ENCODE measurements around the gene JAK1. TPM values are rescaled to one million over a fixed set of nuclear protein-coding genes. Genes with fewer than 3 reads are reported as not detected.

JAK1 gene
- polyA plus RNA-seq, 1 donor from 2014 or later, result 26.8 TPM

GRCh38 chr1:65003316-65003664 lies 36.9 kb upstream of the JAK1 start:
- Histone ChIP-seq H3K27ac (ENCODE audit: low read length) (no peak overlapping the region), H4K20me1 (ENCODE audit: insufficient read depth) (no peaks in the 10 kb centered on the region), H3K9me3 (ENCODE audit: low read length) (no peaks in the 10 kb centered on the region), H3K36me3 (ENCODE audit: insufficient read depth, low read length) (no peaks in the 10 kb centered on the region), H3K9ac (ENCODE audit: low read length) (no peak overlapping the region), H3K4me2 (ENCODE audit: low read length) (no peak overlapping the region), H3K27me3 (ENCODE audit: insufficient read depth, low read depth, low read length) (peaks cover 40% of the 10 kb centered on the region), H3K9me2 (ENCODE audit: insufficient read depth, low read length) (no peaks in the 10 kb centered on the region), H3F3A (ENCODE audit: insufficient read depth, low read length, poor library complexity, severe bottlenecking) (no peaks in the 10 kb centered on the region), H2AFZ (ENCODE audit: low read depth, low read length) (no peak overlapping the region), H3K79me2 (replicated peaks; ENCODE audit: insufficient read depth, low read length) (no peaks in the 10 kb centered on the region), H3K4me3 (ENCODE audit: low read length) (peak overlapping the region; percentile 67)
- TF ChIP-seq TAF1 (IDR thresholded peaks at IDR 0.05; ENCODE audit: low read depth) (no peak), SMC3 (conservative IDR thresholded peaks at IDR 0.05; ENCODE audit: poor library complexity) (no peak), MXI1 (conservative IDR thresholded peaks at IDR 0.05; ENCODE audit: poor library complexity, severe bottlenecking) (no peak)
- TF ChIP-seq, protein P1, sequence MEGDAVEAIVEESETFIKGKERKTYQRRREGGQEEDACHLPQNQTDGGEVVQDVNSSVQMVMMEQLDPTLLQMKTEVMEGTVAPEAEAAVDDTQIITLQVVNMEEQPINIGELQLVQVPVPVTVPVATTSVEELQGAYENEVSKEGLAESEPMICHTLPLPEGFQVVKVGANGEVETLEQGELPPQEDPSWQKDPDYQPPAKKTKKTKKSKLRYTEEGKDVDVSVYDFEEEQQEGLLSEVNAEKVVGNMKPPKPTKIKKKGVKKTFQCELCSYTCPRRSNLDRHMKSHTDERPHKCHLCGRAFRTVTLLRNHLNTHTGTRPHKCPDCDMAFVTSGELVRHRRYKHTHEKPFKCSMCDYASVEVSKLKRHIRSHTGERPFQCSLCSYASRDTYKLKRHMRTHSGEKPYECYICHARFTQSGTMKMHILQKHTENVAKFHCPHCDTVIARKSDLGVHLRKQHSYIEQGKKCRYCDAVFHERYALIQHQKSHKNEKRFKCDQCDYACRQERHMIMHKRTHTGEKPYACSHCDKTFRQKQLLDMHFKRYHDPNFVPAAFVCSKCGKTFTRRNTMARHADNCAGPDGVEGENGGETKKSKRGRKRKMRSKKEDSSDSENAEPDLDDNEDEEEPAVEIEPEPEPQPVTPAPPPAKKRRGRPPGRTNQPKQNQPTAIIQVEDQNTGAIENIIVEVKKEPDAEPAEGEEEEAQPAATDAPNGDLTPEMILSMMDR (IDR thresholded peaks at IDR 0.05; ENCODE audit: poor library complexity, severe bottlenecking), result no peak

GRCh38 chr1:65002508-65003315 lies 36.4 kb upstream of the JAK1 start:
- Histone ChIP-seq H3K9ac (ENCODE audit: low read length) (no peak overlapping the region), H3K9me3 (ENCODE audit: low read length) (no peaks in the 10 kb centered on the region), H2AFZ (ENCODE audit: low read depth, low read length) (no peak overlapping the region), H3K36me3 (ENCODE audit: insufficient read depth, low read length) (no peaks in the 10 kb centered on the region), H3K27me3 (ENCODE audit: insufficient read depth, low read depth, low read length) (peaks cover 40% of the 10 kb centered on the region), H4K20me1 (ENCODE audit: insufficient read depth) (no peaks in the 10 kb centered on the region), H3K27ac (ENCODE audit: low read length) (no peak overlapping the region), H3K4me2 (ENCODE audit: low read length) (peak overlapping the region; percentile 40), H3K4me3 (ENCODE audit: low read length) (peak overlapping the region; percentile 67), H3F3A (ENCODE audit: insufficient read depth, low read length, poor library complexity, severe bottlenecking) (no peaks in the 10 kb centered on the region), H3K79me2 (replicated peaks; ENCODE audit: insufficient read depth, low read length) (no peaks in the 10 kb centered on the region), H3K9me2 (ENCODE audit: insufficient read depth, low read length) (no peaks in the 10 kb centered on the region)
- TF ChIP-seq MXI1 (conservative IDR thresholded peaks at IDR 0.05; ENCODE audit: poor library complexity, severe bottlenecking) (no peak), EP300 (conservative IDR thresholded peaks at IDR 0.05; ENCODE audit: poor library complexity, severe bottlenecking) (no peak), SMC3 (conservative IDR thresholded peaks at IDR 0.05; ENCODE audit: poor library complexity) (no peak), RAD21 (conservative IDR thresholded peaks at IDR 0.05) (no peak), POLR2AphosphoS5 (IDR thresholded peaks at IDR 0.05) (no peak), EZH2 (IDR thresholded peaks at IDR 0.05; ENCODE audit: borderline replicate concordance, insufficient read depth, low read length, poor library complexity, severe bottlenecking) (peak; percentile 52), TAF1 (IDR thresholded peaks at IDR 0.05; ENCODE audit: low read depth) (no peak)
- TF ChIP-seq, protein P1 (IDR thresholded peaks at IDR 0.05; ENCODE audit: poor library complexity, severe bottlenecking), result no peak

DNA sequence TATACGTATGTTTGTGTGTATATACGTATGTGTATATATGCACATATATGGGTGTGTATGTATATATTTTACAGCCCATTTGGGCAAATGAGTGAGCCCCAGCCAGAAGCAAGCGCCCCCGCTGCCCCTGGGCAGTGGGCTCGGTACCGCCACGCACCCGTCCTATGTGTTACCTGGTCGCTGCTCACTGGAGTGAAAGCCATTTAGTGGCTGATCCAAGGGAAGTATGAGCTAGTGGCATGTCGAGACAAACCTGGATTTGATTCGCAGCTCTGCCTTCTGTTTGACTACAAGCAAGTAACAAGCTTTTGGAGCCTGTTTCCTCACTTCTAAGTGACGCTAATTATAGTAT lies 35.8 kb upstream of the JAK1 start:
- Histone ChIP-seq H3K9me3 (ENCODE audit: low read length) (no peaks in the 10 kb centered on the region), H3K4me3 (ENCODE audit: low read length) (peak overlapping the region; percentile 67), H3K4me2 (ENCODE audit: low read length) (peak overlapping the region; percentile 40), H4K20me1 (ENCODE audit: insufficient read depth) (no peaks in the 10 kb centered on the region), H3K9ac (ENCODE audit: low read length) (no peak overlapping the region), H3F3A (ENCODE audit: insufficient read depth, low read length, poor library complexity, severe bottlenecking) (no peaks in the 10 kb centered on the region), H2AFZ (ENCODE audit: low read depth, low read length) (no peak overlapping the region), H3K9me2 (ENCODE audit: insufficient read depth, low read length) (no peaks in the 10 kb centered on the region), H3K79me2 (replicated peaks; ENCODE audit: insufficient read depth, low read length) (no peaks in the 10 kb centered on the region), H3K36me3 (ENCODE audit: insufficient read depth, low read length) (no peaks in the 10 kb centered on the region), H3K27me3 (ENCODE audit: insufficient read depth, low read depth, low read length) (peaks cover 40% of the 10 kb centered on the region), H3K27ac (ENCODE audit: low read length) (no peak overlapping the region)
- TF ChIP-seq EP300 (conservative IDR thresholded peaks at IDR 0.05; ENCODE audit: poor library complexity, severe bottlenecking), result no peak
- TF ChIP-seq TAF1 (IDR thresholded peaks at IDR 0.05; ENCODE audit: low read depth), result no peak
- TF ChIP-seq SMC3 (conservative IDR thresholded peaks at IDR 0.05; ENCODE audit: poor library complexity), result no peak
- TF ChIP-seq EZH2 (IDR thresholded peaks at IDR 0.05; ENCODE audit: borderline replicate concordance, insufficient read depth, low read length, poor library complexity, severe bottlenecking), result no peak
- TF ChIP-seq POLR2AphosphoS5 (IDR thresholded peaks at IDR 0.05), result no peak
- TF ChIP-seq, protein P2, sequence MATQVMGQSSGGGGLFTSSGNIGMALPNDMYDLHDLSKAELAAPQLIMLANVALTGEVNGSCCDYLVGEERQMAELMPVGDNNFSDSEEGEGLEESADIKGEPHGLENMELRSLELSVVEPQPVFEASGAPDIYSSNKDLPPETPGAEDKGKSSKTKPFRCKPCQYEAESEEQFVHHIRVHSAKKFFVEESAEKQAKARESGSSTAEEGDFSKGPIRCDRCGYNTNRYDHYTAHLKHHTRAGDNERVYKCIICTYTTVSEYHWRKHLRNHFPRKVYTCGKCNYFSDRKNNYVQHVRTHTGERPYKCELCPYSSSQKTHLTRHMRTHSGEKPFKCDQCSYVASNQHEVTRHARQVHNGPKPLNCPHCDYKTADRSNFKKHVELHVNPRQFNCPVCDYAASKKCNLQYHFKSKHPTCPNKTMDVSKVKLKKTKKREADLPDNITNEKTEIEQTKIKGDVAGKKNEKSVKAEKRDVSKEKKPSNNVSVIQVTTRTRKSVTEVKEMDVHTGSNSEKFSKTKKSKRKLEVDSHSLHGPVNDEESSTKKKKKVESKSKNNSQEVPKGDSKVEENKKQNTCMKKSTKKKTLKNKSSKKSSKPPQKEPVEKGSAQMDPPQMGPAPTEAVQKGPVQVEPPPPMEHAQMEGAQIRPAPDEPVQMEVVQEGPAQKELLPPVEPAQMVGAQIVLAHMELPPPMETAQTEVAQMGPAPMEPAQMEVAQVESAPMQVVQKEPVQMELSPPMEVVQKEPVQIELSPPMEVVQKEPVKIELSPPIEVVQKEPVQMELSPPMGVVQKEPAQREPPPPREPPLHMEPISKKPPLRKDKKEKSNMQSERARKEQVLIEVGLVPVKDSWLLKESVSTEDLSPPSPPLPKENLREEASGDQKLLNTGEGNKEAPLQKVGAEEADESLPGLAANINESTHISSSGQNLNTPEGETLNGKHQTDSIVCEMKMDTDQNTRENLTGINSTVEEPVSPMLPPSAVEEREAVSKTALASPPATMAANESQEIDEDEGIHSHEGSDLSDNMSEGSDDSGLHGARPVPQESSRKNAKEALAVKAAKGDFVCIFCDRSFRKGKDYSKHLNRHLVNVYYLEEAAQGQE (IDR thresholded peaks at IDR 0.05; ENCODE audit: borderline replicate concordance), result no peak
- TF ChIP-seq, protein P1 (IDR thresholded peaks at IDR 0.05; ENCODE audit: poor library complexity, severe bottlenecking), result no peak
- no peak for TF ChIP-seq RAD21 (conservative IDR thresholded peaks at IDR 0.05)
- no peak for TF ChIP-seq MXI1 (conservative IDR thresholded peaks at IDR 0.05; ENCODE audit: poor library complexity, severe bottlenecking)
